ENCODE results near the gene AGO3.

- TF ChIP-seq ZBTB44 (CRISPR knock-in tag; IDR thresholded peaks at IDR 0.05) (no peak), CHCHD3 (CRISPR knock-in tag; IDR thresholded peaks at IDR 0.05) (no peak)
- TF ChIP-seq, protein P1, sequence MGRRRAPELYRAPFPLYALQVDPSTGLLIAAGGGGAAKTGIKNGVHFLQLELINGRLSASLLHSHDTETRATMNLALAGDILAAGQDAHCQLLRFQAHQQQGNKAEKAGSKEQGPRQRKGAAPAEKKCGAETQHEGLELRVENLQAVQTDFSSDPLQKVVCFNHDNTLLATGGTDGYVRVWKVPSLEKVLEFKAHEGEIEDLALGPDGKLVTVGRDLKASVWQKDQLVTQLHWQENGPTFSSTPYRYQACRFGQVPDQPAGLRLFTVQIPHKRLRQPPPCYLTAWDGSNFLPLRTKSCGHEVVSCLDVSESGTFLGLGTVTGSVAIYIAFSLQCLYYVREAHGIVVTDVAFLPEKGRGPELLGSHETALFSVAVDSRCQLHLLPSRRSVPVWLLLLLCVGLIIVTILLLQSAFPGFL (CRISPR knock-in tag; IDR thresholded peaks at IDR 0.05) = no peak
These were observed 149.3 kb downstream of the AGO3 start for GRCh38 chr1:36080236-36080635.
